Measurements from ENCODE around the gene EIF2AK3. TPM values are rescaled to one million over a fixed set of nuclear protein-coding genes. Genes with fewer than 3 reads are reported as not detected.

The EIF2AK3 gene
- total and polyA plus RNA-seq, 7 donors = 3.0 to 16.6 (median 9.4) TPM

GRCh38 chr2:88568179-88568578, 59.1 kb downstream of the EIF2AK3 start:
- Histone ChIP-seq H3K27me3 (no peaks in the 10 kb centered on the region), H3K4me1 (no peaks in the 10 kb centered on the region), H3K27ac (no peak overlapping the region), H3K9me3 (no peaks in the 10 kb centered on the region), H3K36me3 (peaks cover 0 to 41% (median 8%) of the 10 kb centered on the region in 4 donors), H3K4me3 (no peak overlapping the region)
- no peak for TF ChIP-seq EP300 (IDR thresholded peaks at IDR 0.05)
- TF ChIP-seq, protein P1, sequence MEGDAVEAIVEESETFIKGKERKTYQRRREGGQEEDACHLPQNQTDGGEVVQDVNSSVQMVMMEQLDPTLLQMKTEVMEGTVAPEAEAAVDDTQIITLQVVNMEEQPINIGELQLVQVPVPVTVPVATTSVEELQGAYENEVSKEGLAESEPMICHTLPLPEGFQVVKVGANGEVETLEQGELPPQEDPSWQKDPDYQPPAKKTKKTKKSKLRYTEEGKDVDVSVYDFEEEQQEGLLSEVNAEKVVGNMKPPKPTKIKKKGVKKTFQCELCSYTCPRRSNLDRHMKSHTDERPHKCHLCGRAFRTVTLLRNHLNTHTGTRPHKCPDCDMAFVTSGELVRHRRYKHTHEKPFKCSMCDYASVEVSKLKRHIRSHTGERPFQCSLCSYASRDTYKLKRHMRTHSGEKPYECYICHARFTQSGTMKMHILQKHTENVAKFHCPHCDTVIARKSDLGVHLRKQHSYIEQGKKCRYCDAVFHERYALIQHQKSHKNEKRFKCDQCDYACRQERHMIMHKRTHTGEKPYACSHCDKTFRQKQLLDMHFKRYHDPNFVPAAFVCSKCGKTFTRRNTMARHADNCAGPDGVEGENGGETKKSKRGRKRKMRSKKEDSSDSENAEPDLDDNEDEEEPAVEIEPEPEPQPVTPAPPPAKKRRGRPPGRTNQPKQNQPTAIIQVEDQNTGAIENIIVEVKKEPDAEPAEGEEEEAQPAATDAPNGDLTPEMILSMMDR (IDR thresholded peaks at IDR 0.05) = no peak
- no peak for TF ChIP-seq POLR2A (IDR thresholded peaks at IDR 0.05)
- no peak for TF ChIP-seq POLR2AphosphoS5 (IDR thresholded peaks at IDR 0.05)
- intact Hi-C loops (cut with DNase I) = no loop called here
- no peak for DNase-seq
- 94 to 95% methylated on average over 3 of the region's 3 CpGs for WGBS, 2 donors

GRCh38 chr2:88564402-88564801, 62.9 kb downstream of the EIF2AK3 start:
- Histone ChIP-seq H3K27ac (no peak overlapping the region), H3K9me3 (no peaks in the 10 kb centered on the region), H3K27me3 (no peaks in the 10 kb centered on the region), H3K4me3 (no peak overlapping the region), H3K36me3 (peaks cover 0 to 36% (median 6%) of the 10 kb centered on the region in 4 donors), H3K4me1 (no peaks in the 10 kb centered on the region)
- WGBS, 2 donors = 89 to 90% methylated on average over 2 of the region's 2 CpGs
- intact Hi-C loops (cut with DNase I) = no loop called here
- TF ChIP-seq EP300 (IDR thresholded peaks at IDR 0.05) = no peak
- TF ChIP-seq, protein P1 (IDR thresholded peaks at IDR 0.05) = no peak
- no peak for TF ChIP-seq POLR2AphosphoS5 (IDR thresholded peaks at IDR 0.05)
- TF ChIP-seq POLR2A (IDR thresholded peaks at IDR 0.05) = no peak
- DNase-seq = no peak

DNA sequence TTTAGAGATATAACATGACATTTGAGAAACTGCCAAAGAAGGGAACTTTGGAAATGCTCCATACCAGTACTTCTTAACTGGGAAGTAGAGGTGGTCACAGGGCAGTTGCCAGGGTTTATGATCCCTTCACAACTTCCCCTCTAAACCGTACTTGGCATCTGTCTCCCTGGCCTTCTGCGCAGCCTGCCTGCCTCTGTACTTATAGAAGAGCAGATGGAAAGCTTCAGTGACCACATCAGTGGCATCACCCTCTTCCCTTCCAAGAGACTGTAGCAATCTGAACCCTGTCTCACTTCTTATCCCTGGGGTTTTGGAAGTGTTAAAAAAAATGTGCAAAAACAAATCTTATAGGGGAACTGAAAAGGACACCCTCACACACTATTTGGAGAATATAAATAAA, 64.1 kb downstream of the EIF2AK3 start:
- TF ChIP-seq EP300 (IDR thresholded peaks at IDR 0.05) (no peak), POLR2A (IDR thresholded peaks at IDR 0.05) (no peak), POLR2AphosphoS5 (IDR thresholded peaks at IDR 0.05) (no peak)
- TF ChIP-seq, protein P1 (IDR thresholded peaks at IDR 0.05) = no peak
- DNase-seq = no peak

DNA sequence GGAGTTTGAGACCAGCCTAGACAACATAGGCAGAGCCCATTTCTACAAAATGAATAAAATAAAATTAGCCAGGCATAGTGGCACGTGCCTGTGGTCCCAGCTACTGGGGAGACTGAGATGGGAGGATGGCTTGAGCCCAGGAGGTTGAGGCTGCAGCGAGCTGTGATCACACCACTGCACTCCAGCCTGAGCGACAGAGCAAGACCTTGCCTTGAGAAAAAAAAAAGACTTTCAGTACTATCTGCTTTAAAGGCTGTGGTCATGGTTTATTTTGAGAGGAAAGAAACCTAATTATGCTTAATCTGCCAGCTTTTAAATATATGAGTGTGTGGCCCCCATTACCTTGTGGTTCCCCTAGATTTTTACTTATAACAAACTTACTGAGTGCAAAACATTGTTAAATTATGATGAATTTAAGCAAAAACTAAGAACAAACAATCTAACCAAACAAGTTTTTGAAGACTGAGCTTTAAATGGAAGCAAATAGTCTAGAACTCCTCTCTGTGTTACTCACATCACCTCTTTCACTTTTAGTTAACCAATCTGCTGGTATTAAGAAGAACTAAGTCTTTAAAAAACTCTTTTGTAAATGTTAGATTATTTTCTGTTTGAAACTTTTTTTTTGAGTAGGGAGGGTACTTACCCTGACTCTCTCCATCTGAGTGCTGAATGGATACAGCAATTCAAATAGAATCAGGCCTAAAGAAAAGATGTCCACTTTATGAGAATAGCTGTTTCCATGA, 65.4 kb downstream of the EIF2AK3 start:
- Histone ChIP-seq H3K9me3 (no peaks in the 10 kb centered on the region), H3K4me3 (no peak overlapping the region), H3K27ac (no peak overlapping the region), H3K27me3 (no peaks in the 10 kb centered on the region), H3K4me1 (no peaks in the 10 kb centered on the region), H3K36me3 (peaks cover 0 to 46% (median 9%) of the 10 kb centered on the region in 4 donors)
- DNase-seq = no peak
- WGBS, 2 donors = 87 to 96% methylated on average over 3 of the region's 3 CpGs
- TF ChIP-seq EP300 (IDR thresholded peaks at IDR 0.05) = no peak
- no peak for TF ChIP-seq POLR2A (IDR thresholded peaks at IDR 0.05)
- TF ChIP-seq, protein P1 (IDR thresholded peaks at IDR 0.05) = no peak
- no peak for TF ChIP-seq POLR2AphosphoS5 (IDR thresholded peaks at IDR 0.05)
- intact Hi-C loops (cut with DNase I) = no loop called here

More for the DNA sequence above, 64.1 kb downstream of the EIF2AK3 start:
- 67 to 72% methylated on average over 2 of the region's 2 CpGs for WGBS, 2 donors
- no peaks in the 10 kb centered on the region for H3K9me3 ChIP-seq
- intact Hi-C loops (cut with DNase I) = no loop called here
- H3K36me3 ChIP-seq = peaks cover 0 to 35% (median 4%) of the 10 kb centered on the region in 4 donors
- no peak overlapping the region for H3K4me3 ChIP-seq
- no peak overlapping the region for H3K27ac ChIP-seq
- no peaks in the 10 kb centered on the region for H3K27me3 ChIP-seq
- H3K4me1 ChIP-seq = no peaks in the 10 kb centered on the region

All from sigmoid colon (tissue), 7 donors.